Measurements from ENCODE around the gene LMAN2.

GRCh38 chr5:177346820-177347219 lies 4.6 kb downstream of the LMAN2 start:
- TF ChIP-seq POLR2AphosphoS5 (IDR thresholded peaks at IDR 0.05), result no peak
- TF ChIP-seq POLR2A (IDR thresholded peaks at IDR 0.05), result no peak
